MG63 (cell line): ENCODE data around the gene BLVRA. TPM values are rescaled to one million over a fixed set of nuclear protein-coding genes. Genes with fewer than 3 reads are reported as not detected.

ENCODE experiments used
- DNase-seq: peaks from one replicate; pipeline ENCODE4 v3.0.0-alpha.2; 2020
- H3K27me3 ChIP-seq: fragments of 250-450 bp; sonication (Bioruptor Pico); 2 replicates; pipeline ENCODE4 v1.5.1; 2020; ENCODE audit warnings: mild to moderate bottlenecking, moderate library complexity
- H3K36me3 ChIP-seq: fragments of 250-450 bp; sonication (Bioruptor Pico); 2 replicates; pipeline ENCODE4 v1.5.1; 2020; ENCODE audit warnings: mild to moderate bottlenecking, moderate library complexity
- H3K4me3 ChIP-seq: fragments of 250-450 bp; sonication (Bioruptor Pico); 2 replicates; pipeline ENCODE4 v1.5.1; 2020; ENCODE audit warnings: mild to moderate bottlenecking, moderate library complexity
- H3K9me3 ChIP-seq: fragments of 250-450 bp; sonication (Bioruptor Pico); 2 replicates; pipeline ENCODE4 v1.5.1; 2020; ENCODE audit warnings: mild to moderate bottlenecking, moderate library complexity
- total RNA-seq: library from RNA; depleted of rRNA; stranded (reverse); fragments of >200 nt; shearing (Covaris generic); gene quantifications from 2 replicates; pipeline ENCODE4 v1.2.3, GENCODE V29; 2014; ENCODE audit warnings: low replicate concordance; rRNA removed

BLVRA gene
- total RNA-seq, 1 experiment from 2014 or later, result 42.1 TPM

DNA sequence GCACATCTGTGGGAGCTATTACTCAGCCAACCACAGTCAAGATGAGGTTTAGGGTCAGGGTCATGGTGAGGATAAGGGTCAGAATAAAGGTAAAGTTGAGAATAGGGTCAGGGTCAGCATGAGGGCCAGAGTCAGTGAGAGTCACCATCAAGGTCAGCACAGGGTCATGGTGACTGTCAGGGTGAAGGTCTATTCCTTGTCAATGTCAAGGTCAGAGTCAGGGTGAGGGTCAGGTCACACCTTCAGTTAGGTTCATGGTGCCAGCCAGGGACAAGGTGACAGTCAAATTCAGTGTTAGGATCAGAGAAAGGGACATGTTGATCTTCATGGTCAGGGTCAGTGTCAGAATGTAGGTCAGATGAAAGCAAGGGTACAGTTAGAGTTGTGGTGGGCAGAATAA, 96.7 kb downstream of the BLVRA start:
- no peak for DNase-seq
- H3K36me3 ChIP-seq, result no peaks in the 10 kb centered on the region

DNA sequence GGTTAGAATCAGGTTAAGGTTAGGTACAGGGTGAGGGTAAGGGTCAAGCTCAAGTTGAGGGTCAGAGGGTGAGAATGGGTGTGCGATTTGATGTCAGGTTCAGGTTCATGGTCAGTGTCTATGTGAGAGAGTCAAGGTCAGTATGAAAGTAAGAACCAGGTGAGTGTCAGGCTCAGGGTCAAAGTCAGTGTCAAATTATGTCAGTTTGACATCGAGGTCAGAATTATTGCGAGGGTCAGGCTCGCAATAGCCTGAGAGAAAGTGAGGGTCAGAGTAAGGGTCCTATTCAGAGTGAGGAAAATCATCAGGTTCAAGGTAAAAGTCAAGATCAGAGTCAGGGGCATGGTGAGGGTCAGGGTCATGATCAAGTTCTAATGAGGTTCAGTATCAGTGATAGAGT, 97.8 kb downstream of the BLVRA start:
- Histone ChIP-seq H3K4me3 (no peak overlapping the region), H3K36me3 (no peaks in the 10 kb centered on the region), H3K9me3 (no peaks in the 10 kb centered on the region), H3K27me3 (no peaks in the 10 kb centered on the region)
- no peak for DNase-seq

More for the DNA sequence above, 96.7 kb downstream of the BLVRA start:
- H3K4me3 ChIP-seq, result no peak overlapping the region
- H3K9me3 ChIP-seq, result no peaks in the 10 kb centered on the region
- no peaks in the 10 kb centered on the region for H3K27me3 ChIP-seq

Other genes with a start within 250 kb of the BLVRA start
- 74.9 and 111 TPM in 2 replicates for gene STK17A, start 175.6 kb upstream of the BLVRA start, total RNA-seq
- 37.0 and 58.9 TPM in 2 replicates for gene COA1, start 29.2 kb upstream of the BLVRA start, total RNA-seq
- gene MRPS24, start 110.8 kb downstream of the BLVRA start, total RNA-seq, result 107 and 198 TPM in 2 replicates
- gene URGCP, start 147.9 kb downstream of the BLVRA start, total RNA-seq, result 38.3 and 41.8 TPM in 2 replicates
- 10.7 and 20.7 TPM in 2 replicates for gene UBE2D4, start 167.8 kb downstream of the BLVRA start, total RNA-seq
- not detected in 2 replicates for gene SPDYE1, start 239.2 kb downstream of the BLVRA start, total RNA-seq